Panc1 (cell line): Measurements from ENCODE around the gene TNRC6A. TPM values are rescaled to one million over a fixed set of nuclear protein-coding genes. Genes with fewer than 3 reads are reported as not detected.

Source experiments
- ATAC-seq: fragments of 200-7000 bp; cut with Tn5 transposase; 2 replicates; pipeline ENCODE4 v1.9.1; 2020; ENCODE audit warnings: mild to moderate bottlenecking, moderate library complexity
- BruUV-seq: library from RNA; stranded (reverse); fragments of 400-500 nt; replicated peaks from 2 replicates; lab custom pipeline; 2021; lab: Mats Ljungman, UMichigan
- CTCF ChIA-PET: fragments of 300-600 bp; sonication (Branson Sonifier 250); formaldehyde crosslinking; loops from one replicate; lab custom pipeline; 2022; ENCODE audit warnings: antibody characterized with exemption; lab: Charles Lee
- POLR2A ChIA-PET: fragments of 300-600 bp; sonication (Branson Sonifier 250); formaldehyde crosslinking; loops from one replicate; lab custom pipeline; 2022; ENCODE audit warnings: antibody characterized with exemption; lab: Charles Lee
- DNase-seq: peaks from one replicate; pipeline ENCODE4 v3.0.0-alpha.2; 2010; ENCODE audit warnings: low read depth, low spot score
- H3K27ac ChIP-seq: 2 replicates; pipeline ENCODE4 v1.5.1; 2011; ENCODE audit warnings: mild to moderate bottlenecking, low read length, inconsistent platforms
- H3K27me3 ChIP-seq: fragments of 200-500 bp; sonication (Bioruptor generic); 2 replicates; pipeline ENCODE4 v1.6.0; 2014; ENCODE audit warnings: low read length, inconsistent platforms; ENCODE audit not compliant: control insufficient read depth, insufficient read depth
- H3K36me3 ChIP-seq: fragments of 200-500 bp; sonication (Bioruptor generic); 2 replicates; pipeline ENCODE4 v1.5.1; 2014; ENCODE audit warnings: inconsistent platforms, mild to moderate bottlenecking, low read length, moderate library complexity; ENCODE audit not compliant: control insufficient read depth, insufficient read depth
- H3K4me1 ChIP-seq: 2 replicates; pipeline ENCODE4 v1.5.1; 2011; ENCODE audit warnings: inconsistent platforms, mild to moderate bottlenecking, low read length, moderate library complexity; ENCODE audit not compliant: control insufficient read depth, insufficient read depth
- H3K4me3 ChIP-seq, 2 experiments: 2 replicates each; pipeline ENCODE4 v1.5.1; 2011 to 2012; ENCODE audit warnings: low read depth in 2 of 2, low read length in 2 of 2, mild to moderate bottlenecking in 2 of 2, inconsistent platforms in 1 of 2, moderate library complexity in 1 of 2
- H3K9me3 ChIP-seq: fragments of 200-500 bp; sonication (Bioruptor generic); 2 replicates; pipeline ENCODE4 v1.5.1; 2014; ENCODE audit warnings: low read depth, mild to moderate bottlenecking, inconsistent platforms, low read length, moderate library complexity; ENCODE audit not compliant: control insufficient read depth, insufficient read depth
- POLR2AphosphoS5 ChIP-seq: IDR thresholded peaks from 2 replicates; pipeline ENCODE4 v1.6.1; 2012; ENCODE audit warnings: mild to moderate bottlenecking, low read depth, low read length, moderate library complexity
- REST ChIP-seq, 2 experiments: IDR thresholded peaks; 2 replicates each; pipeline ENCODE4 v1.6.1; 2011 to 2012; ENCODE audit warnings: low read depth in 2 of 2, control low read depth in 1 of 2, low read length in 1 of 2, mild to moderate bottlenecking in 1 of 2, moderate library complexity in 1 of 2; ENCODE audit not compliant: insufficient read depth in 1 of 2
- SIN3A ChIP-seq: IDR thresholded peaks from 2 replicates; pipeline ENCODE4 v1.6.1; 2012; ENCODE audit warnings: low read depth, mild to moderate bottlenecking, low read length, moderate library complexity, borderline replicate concordance; ENCODE audit not compliant: insufficient read depth
- TCF7L2 ChIP-seq: IDR thresholded peaks from 2 replicates; pipeline ENCODE4 v1.6.1; 2011; ENCODE audit warnings: mild to moderate bottlenecking, low read depth, low read length, inconsistent platforms
- in situ Hi-C: cut with HindIII; loops from 2 replicates; pipeline ENCODE4 v1.10.0; 2016; ENCODE audit warnings: low sequenced_read_pairs, low pct_unique_long_range_greater_than_20kb
- intact Hi-C: fragments of 100-400 bp; cut with micrococcal nuclease; formaldehyde crosslinking; loops from one replicate; pipeline ENCODE4 v1.10.0; 2022; ENCODE audit not compliant: unreplicated experiment
- total RNA-seq: library from RNA; stranded (reverse); gene quantifications from one replicate; pipeline ENCODE4 v1.2.1, GENCODE V29; 2021; ENCODE audit not compliant: unreplicated experiment
- TF ChIP-seq, protein P1 (sequence below): fragments of 450-650 bp; IDR thresholded peaks from 2 replicates; pipeline ENCODE4 v1.5.1; 2017; ENCODE audit warnings: mild to moderate bottlenecking

The TNRC6A gene
- total RNA-seq, 1 experiment from 2014 or later: 53.6 TPM

DNA sequence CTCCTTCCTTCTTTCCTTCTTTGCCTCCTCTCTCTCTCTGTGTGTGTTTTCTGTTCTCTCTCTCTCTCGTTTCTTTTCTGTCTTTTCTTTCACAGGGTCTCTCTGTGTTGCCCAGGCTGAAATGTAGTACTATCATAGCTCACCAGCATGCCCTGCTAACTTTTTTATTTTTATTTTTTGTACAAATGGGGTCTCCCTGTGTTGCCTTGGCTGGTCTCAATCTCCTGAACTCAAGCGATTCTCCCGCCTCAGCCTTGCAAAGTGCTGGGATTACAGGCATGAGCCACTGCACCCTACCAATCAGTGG, 117.9 kb downstream of the TNRC6A start:
- no TSS peak for BruUV-seq
- ChIA-PET POLR2A (no interaction called here), CTCF (no interaction called here)
- Histone ChIP-seq H3K4me1 (peaks cover 18% of the 10 kb centered on the region), H3K4me3 (no peak overlapping the region), H3K27ac (no peak overlapping the region), H3K27me3 (no peaks in the 10 kb centered on the region), H3K36me3 (no peaks in the 10 kb centered on the region), H3K9me3 (no peaks in the 10 kb centered on the region)
- no peak for DNase-seq
- in situ Hi-C loops (no loop called here), intact Hi-C loops (no loop called here)
- no peak for ATAC-seq
- no peak for TF ChIP-seq TCF7L2
- TF ChIP-seq, protein P1, sequence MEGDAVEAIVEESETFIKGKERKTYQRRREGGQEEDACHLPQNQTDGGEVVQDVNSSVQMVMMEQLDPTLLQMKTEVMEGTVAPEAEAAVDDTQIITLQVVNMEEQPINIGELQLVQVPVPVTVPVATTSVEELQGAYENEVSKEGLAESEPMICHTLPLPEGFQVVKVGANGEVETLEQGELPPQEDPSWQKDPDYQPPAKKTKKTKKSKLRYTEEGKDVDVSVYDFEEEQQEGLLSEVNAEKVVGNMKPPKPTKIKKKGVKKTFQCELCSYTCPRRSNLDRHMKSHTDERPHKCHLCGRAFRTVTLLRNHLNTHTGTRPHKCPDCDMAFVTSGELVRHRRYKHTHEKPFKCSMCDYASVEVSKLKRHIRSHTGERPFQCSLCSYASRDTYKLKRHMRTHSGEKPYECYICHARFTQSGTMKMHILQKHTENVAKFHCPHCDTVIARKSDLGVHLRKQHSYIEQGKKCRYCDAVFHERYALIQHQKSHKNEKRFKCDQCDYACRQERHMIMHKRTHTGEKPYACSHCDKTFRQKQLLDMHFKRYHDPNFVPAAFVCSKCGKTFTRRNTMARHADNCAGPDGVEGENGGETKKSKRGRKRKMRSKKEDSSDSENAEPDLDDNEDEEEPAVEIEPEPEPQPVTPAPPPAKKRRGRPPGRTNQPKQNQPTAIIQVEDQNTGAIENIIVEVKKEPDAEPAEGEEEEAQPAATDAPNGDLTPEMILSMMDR: no peak
- no peak for TF ChIP-seq POLR2AphosphoS5
- TF ChIP-seq REST (IDR thresholded peaks at IDR 0.05; ENCODE audit: insufficient read depth in 1 of 2, low read depth in 2 of 2, low read length in 1 of 2): no peak
- TF ChIP-seq SIN3A: no peak

DNA sequence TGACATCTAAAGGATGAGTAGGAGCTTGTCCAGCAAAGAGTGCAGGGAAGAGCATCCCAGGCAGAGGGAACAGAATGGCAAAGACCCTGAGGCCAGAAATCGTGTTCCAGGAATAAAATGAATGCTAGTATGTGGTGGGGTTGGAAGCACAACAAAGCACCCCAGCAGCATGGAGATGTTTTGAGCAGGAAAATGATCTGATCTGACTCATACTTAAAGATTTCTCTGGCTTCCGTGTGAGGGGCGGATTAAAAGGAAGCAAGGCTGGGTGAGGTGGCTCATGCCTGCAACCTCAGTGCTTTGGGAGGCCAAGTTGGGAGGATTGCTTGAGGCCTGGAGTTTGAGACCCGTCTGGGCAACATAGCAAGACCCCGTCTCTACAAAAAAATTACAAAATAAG, 118.6 kb downstream of the TNRC6A start:
- intact Hi-C loops: no loop called here
- Histone ChIP-seq H3K4me1 (peaks cover 20% of the 10 kb centered on the region), H3K36me3 (no peaks in the 10 kb centered on the region), H3K27ac (no peak overlapping the region), H3K4me3 (no peak overlapping the region), H3K9me3 (no peaks in the 10 kb centered on the region), H3K27me3 (no peaks in the 10 kb centered on the region)
- CTCF ChIA-PET: interaction anchor here (0.6 kb wide), 1 partner anchor 230 kb away, joined by 3 read pairs; no protein-coding TSS in a partner anchor
- in situ Hi-C loops: no loop called here
- no TSS peak for BruUV-seq
- TF ChIP-seq, protein P1: no peak
- TF ChIP-seq SIN3A (no peak), POLR2AphosphoS5 (no peak), TCF7L2 (no peak), REST (IDR thresholded peaks at IDR 0.05; ENCODE audit: insufficient read depth in 1 of 2, low read depth in 2 of 2, low read length in 1 of 2) (no peak)
- ATAC-seq: peak; percentile 44
- no peak for DNase-seq
- POLR2A ChIA-PET: interaction anchor here (0.6 kb wide), 1 partner anchor 41 kb away, joined by 8 read pairs; no protein-coding TSS in a partner anchor
